Omental fat pad (tissue), 4 donors: Measurements from ENCODE around the gene ZBTB7A. TPM values are rescaled to one million over a fixed set of nuclear protein-coding genes. Genes with fewer than 3 reads are reported as not detected.
"Not testable (repeated sequence)": the region's sequence is repeated elsewhere in the genome, so short reads cannot be mapped to it uniquely, and the experiment has no call there.

Source experiments
- ATAC-seq: fragments of 150-250 bp; one replicate; pipeline ENCODE4 v1.9.1; 2016; ENCODE audit warnings: mild to moderate bottlenecking, moderate library complexity; ENCODE audit not compliant: low FRiP score
- DNase-seq: peaks from one replicate; pipeline ENCODE4 v3.0.0-alpha.2; 2019; ENCODE audit warnings: low spot score
- total RNA-seq, 4 donors: library from RNA; depleted of rRNA; stranded (reverse); fragments of >200 nt; gene quantifications; one replicate each; pipeline ENCODE4 v1.1.0, GENCODE V29; 2016
- TF ChIP-seq, protein P1 (sequence below), 3 donors: fragments of 450-650 bp; IDR thresholded peaks; one replicate each; pipeline ENCODE4 v1.5.1; 2016 to 2017; ENCODE audit warnings: antibody characterized with exemption in 3 of 3, mild to moderate bottlenecking in 3 of 3, moderate library complexity in 2 of 3

The ZBTB7A gene
- total RNA-seq, 4 donors from 2014 or later, result 33.3 to 53.3 (median 38.4) TPM

GRCh38 chr19:4013886-4014540, 52.7 kb downstream of the ZBTB7A start:
- TF ChIP-seq, protein P1, sequence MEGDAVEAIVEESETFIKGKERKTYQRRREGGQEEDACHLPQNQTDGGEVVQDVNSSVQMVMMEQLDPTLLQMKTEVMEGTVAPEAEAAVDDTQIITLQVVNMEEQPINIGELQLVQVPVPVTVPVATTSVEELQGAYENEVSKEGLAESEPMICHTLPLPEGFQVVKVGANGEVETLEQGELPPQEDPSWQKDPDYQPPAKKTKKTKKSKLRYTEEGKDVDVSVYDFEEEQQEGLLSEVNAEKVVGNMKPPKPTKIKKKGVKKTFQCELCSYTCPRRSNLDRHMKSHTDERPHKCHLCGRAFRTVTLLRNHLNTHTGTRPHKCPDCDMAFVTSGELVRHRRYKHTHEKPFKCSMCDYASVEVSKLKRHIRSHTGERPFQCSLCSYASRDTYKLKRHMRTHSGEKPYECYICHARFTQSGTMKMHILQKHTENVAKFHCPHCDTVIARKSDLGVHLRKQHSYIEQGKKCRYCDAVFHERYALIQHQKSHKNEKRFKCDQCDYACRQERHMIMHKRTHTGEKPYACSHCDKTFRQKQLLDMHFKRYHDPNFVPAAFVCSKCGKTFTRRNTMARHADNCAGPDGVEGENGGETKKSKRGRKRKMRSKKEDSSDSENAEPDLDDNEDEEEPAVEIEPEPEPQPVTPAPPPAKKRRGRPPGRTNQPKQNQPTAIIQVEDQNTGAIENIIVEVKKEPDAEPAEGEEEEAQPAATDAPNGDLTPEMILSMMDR (IDR thresholded peaks at IDR 0.05), result no peak
- ATAC-seq, result no peak
- DNase-seq, result no peak

- ATAC-seq, result no peak
- no peak for DNase-seq
- TF ChIP-seq, protein P1 (IDR thresholded peaks at IDR 0.05), result no peak
Observed at GRCh38 chr19:4012975-4013634, 53.6 kb downstream of the ZBTB7A start.

DNA sequence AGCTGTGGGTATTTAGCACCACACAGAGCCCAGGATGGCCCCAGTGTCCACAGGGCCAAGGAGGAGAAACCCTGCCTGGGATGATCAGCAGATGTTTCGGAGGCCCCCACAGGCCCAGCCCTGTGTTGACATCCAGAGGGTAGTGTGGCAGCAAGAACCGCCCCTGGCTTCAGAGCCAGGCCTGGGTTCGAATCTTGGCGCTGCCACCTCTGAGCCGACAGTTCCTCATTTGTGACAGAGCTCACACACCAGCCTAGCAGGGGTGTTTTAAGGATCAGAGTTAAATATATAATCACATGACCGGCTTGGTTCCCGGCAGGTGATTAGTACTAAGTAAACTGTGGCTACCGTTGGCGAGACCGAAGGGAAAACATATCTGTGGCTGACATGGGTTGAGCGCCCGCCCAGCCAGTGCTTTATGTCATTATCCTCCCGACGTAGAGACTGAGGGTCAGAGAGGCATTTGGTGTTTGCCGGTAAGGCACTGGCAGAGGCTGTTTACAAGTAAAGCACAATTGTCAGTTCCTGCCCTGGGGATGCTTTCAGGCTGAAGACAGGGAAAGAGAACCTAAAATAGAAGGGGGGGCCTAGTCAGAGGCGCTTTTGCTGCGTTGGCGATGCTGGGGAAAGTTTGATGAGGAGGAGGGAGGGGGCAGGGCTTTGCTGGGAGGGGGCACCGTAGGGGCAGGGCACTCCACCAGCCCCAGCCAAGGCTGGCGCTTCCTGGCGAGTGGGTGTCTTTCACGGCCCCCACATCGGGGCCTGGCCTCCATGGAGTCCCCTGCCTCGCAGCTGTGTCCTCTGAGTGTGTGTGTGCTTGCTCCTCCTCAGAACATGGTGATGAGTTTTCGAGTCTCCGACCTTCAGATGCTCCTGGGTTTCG, 54.4 kb downstream of the ZBTB7A start:
- ATAC-seq (no peak), DNase-seq (no peak)
- TF ChIP-seq, protein P1 (IDR thresholded peaks at IDR 0.05), result no peak

GRCh38 chr19:4011430-4011829, 55.3 kb downstream of the ZBTB7A start:
- ATAC-seq, DNase-seq: not testable (repeated sequence)

DNA sequence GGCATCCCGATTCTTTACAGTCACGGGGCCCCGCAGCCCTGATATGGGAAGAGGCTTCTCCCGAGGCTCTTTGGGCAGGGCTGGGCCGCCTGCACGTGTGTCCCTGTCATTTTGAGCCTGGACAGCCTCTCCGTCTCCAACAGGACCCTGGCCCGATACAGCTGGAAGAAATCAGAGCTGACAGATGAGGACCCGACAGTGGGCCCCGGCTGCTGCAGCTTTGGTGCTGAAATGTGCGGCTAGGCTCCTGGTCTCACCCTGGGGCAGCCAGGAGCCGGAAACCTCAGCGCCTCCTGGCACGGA, 55.9 kb downstream of the ZBTB7A start:
- no peak for DNase-seq
- no peak for ATAC-seq
- TF ChIP-seq, protein P1 (IDR thresholded peaks at IDR 0.05), result no peak

DNA sequence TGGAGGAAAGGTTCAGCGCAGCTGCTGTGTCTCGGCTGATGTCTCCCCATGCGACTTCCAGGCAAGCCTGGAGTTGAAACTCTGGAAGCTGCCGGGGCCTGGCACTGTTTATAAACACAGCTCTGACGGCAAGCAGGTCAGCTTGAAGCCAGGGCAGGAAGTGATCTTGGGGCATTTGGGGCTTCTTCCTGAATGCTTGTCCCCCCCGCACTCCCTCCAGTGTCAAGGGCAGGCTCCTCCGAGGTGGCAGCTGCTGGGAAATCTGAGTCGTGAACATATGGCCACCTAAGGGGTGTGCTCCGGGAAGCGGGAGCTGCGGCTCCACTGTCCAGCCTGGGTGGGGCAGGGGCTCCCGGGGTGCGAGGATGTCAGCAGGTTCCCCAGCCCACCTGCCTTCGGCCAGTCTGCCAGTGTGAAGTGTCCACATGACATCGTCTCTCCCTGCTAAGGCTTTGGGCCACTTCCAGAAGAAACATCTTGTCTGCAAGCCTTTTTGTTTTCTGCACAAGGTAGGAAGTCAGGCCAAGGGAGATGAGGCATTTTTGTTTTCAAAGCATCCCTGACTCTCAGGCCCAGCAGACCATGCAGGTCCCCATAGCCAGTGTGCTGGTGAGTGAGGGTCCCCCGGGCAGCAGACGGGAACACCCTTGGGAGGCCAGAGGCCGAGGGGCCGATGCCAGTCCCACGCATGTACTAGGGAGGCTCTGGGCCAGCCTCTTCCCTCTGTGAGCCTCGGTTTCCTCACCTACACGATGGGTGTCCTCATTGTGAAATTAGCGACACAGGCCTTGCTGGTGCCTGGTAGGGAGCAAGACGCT, 56.5 kb downstream of the ZBTB7A start:
- DNase-seq, result no peak

More for the DNA sequence above, 56.5 kb downstream of the ZBTB7A start:
- TF ChIP-seq, protein P1 (IDR thresholded peaks at IDR 0.05), result no peak
- no peak for ATAC-seq
